Measurements from ENCODE around the gene ZBTB24.
A peak's percentile ranks its signal among the peaks of the same experiment; 100 is the strongest.
"Not testable (repeated sequence)": the region's sequence is repeated elsewhere in the genome, so short reads cannot be mapped to it uniquely, and the experiment has no call there.

The ZBTB24 gene

GRCh38 chr6:109467696-109468095 lies 15.3 kb downstream of the ZBTB24 start:
- DNase-seq, result no peak

DNA sequence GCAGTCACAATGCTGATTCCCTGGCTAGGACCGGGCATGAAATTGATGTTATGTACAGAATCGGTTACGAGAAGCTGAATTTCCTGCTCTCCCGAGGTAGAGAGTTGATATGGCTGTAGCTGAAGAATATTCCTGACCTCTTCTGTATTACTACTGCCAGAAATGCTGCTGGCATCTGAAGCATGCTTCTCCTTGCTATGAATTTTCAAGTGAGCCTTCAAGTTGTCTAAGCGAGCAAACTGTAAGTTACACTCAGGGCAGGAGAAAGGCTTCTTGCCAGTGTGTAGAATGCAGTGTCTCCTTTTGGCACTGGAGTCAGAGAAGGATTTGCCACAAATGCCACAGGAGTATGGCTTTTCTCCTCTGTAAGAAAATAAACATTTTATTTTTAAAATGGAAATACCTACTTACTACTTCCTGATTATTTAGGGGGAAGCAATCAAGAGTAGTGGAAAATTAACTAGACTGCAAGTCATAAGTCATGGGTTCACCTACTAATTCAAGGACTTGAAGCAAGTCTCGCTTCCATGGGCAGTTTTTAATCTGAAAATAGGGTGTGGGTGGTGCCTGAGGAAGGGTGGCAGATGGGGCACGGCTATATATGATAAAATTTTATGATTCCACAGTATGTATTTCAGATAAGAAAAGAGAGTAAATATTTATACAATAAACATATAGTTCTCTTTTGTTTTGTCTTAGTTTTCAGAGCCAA lies 16.7 kb downstream of the ZBTB24 start:
- DNase-seq, result no peak

- DNase-seq, result no peak
Measured at GRCh38 chr6:109465772-109466171, 17.2 kb downstream of the ZBTB24 start.

- DNase-seq, result no peak
Measured at GRCh38 chr6:109461733-109462526, 21.1 kb downstream of the ZBTB24 start.

DNA sequence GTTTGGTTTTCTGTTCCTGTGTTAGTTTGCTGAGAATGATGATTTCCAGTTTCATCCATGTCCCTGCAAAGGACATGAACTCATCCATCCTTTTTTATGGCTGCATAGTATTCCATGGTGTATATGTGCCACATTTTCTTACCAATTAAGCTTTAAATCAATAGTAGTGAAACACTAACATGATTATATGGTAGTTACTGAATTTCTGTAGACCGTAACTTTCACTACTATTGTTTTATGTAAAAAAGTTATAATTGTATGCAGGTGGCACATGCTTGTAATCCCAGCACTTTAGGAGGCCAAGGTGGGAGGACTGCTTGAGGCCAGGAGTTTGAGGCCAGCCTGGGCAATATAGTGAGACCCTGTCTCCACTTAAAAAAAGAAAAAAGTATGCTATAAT lies 21.8 kb downstream of the ZBTB24 start:
- not testable (repeated sequence) for DNase-seq

DNA sequence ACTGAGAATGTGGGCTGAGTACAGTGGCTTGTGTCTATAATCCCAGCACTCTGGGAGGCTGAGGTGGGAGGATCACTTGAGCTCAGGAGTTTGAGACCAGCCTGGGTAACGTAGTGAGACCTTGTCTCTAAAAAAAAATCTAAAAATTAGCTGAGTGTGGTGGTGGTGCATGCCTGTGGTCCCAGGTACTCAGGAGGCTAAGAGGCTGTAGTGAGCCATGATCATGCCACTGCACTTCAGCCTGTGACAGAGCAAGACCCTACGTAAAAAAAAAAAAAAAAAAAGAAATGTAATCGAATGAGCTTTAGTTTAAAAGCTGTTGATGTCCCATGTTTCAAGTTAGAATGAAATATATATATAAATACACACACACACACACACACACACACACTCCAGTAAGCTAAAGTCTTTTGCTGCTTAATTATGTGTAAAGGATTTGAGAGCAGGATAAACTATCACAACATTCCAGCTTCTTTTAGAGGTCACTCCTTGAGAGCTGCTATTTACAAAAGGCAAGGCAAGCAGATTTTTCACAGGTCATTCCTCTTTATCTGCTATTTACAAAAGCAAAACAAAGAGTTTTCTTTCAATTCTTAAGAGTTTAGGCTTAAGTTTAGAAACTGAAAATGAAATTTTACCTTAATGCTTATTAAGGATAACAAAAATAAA lies 22.7 kb downstream of the ZBTB24 start:
- no peak for DNase-seq

DNA sequence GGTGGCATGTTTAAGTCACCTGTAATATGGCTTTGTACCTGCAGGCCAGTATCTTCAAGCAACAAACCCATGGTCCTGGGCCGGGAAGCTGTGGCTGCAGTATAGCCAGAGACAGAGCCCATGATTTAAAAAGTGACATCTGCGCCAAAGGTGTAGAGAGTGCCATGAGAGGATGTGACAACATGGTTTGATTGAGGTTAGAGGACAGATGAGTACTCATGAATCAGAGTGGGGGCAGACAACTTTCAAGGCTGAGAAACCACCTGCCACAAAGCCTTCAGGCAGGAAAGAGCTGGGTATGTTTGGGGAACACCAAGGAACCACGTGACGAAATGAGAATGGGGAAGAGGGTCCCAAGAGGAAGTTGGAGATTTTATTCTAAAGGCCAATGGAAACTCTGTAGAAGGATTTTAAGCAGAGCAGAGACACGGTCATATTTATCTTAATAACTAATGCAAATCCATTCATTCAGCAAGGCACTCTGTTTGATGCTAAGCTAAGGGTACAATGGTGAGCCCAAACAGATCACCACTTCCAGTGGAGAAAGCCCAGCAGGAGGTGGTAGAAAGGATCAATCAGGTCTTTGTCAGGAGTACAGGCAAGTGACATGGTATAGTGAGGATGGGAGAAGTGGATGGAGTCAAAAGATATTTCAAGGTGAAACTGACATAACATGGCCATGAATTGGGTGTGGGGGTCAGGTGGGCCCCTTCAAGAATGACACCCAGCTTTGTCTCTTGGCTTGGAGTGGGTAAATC lies 24.1 kb downstream of the ZBTB24 start:
- no peak for DNase-seq

GRCh38 chr6:109457562-109457996 lies 25.4 kb downstream of the ZBTB24 start:
- DNase-seq, result no peak

- no peak for DNase-seq
Measured at GRCh38 chr6:109456710-109457561, 26.1 kb downstream of the ZBTB24 start.

DNA sequence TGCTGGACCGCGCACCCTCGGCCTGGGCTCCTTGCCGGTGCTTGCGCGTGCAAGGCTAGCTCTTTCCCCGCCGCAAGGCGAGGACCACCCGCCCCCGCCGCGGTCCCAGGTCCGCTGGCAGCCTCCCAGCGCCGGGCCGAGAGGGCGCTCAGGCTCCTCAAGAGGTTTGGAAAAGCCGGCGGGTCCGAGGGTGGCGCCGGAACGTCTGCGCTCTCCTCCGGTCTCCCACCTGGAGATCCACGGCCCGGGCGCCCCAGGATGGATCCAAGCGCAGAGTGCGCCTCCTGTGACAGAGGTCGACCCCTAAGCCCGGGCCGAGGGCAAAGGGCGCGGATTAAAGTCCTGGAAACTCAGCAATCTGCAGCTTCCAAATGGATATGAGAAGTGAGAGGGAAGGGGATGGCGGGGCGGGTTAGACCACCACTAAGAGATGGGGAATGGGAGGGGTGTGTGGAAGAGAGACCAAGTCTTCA lies 26.9 kb downstream of the ZBTB24 start:
- DNase-seq, result no peak

DNA sequence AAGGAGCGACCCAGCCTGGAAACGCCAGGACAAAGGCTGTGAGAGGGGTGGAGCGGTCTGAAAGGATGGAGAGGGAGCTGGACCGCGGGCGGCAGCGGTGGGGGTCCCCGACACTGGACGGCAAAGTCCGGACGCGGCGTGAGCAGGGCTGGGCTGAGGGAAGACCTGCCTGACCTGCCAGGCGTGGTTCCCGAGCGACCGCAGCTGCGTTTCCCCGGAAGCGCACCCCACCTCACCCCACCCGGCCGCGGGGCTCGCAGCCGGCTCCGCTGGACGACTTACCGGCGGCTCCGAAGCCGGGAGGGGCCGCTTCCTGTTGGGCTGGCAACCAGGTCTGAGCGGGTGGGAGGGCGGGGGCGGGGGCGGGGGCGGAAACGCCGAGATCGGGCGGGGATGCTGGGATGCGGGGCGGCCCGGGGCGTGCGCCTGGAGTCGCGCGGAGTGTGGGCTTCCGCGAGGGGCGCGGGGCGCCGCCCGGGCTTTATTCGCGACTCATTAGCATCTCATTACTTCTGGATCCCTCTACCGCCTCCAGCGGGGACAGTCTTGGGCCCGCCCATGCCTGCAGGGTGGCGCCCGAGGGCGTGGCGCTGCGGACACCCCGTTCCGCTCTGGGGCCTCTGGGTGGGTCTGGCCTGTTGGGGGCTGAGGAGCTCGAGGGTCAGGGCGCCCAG lies 27.4 kb downstream of the ZBTB24 start, which contains the start of gene MICAL1:
TSS of gene MICAL1 (minus strand) at position 336 of the 674 bp plus-strand sequence. CDS start 1,576 bp downstream, outside the sequence.
- peak; percentile 88 for DNase-seq

DNA sequence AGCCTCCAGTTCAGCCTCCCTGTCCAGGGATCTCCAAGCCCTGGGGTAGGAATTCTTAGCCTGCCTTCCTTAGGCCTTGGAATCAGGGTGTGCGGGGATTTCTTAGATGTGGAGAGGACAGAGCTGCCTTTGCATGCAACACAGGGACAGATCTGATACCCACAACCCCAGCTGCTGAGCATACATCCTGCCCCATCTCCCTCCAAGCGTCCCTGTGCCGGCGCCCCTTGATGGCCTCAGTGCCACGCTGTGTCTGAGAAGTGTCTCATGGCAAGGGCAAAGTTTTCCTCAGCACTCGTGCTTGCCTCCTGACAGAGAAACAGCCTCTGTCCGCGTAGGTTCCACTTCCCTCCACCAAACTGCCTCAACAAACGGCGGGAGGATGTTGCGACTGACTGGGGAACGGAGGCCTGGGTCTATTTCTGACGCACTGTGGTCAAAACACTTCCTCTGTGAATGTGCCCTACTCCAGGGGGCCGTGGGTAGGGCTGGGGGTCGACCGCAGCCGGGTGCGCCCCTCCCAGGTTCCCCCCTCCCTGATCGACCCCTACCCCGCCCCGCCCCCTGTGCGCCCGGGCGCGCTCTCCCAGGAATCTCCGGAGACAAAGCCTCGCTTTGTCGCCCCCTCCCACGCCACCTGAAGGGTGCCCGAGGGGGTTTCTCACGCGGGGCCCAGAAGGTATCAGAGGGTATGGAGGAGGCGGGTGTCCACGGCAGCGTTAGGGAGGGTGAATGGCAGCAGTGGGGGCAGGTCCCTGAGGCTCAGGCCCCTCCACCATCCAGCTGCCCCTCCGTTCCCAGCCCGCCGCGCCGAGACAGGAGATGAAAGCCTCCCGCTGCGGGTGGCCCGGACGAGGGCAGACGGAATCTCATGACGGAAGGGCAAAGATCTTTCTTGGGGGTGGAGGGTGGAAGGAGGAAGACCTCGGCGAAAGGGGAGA lies 28.3 kb downstream of the ZBTB24 start:
- no peak for DNase-seq

DNA sequence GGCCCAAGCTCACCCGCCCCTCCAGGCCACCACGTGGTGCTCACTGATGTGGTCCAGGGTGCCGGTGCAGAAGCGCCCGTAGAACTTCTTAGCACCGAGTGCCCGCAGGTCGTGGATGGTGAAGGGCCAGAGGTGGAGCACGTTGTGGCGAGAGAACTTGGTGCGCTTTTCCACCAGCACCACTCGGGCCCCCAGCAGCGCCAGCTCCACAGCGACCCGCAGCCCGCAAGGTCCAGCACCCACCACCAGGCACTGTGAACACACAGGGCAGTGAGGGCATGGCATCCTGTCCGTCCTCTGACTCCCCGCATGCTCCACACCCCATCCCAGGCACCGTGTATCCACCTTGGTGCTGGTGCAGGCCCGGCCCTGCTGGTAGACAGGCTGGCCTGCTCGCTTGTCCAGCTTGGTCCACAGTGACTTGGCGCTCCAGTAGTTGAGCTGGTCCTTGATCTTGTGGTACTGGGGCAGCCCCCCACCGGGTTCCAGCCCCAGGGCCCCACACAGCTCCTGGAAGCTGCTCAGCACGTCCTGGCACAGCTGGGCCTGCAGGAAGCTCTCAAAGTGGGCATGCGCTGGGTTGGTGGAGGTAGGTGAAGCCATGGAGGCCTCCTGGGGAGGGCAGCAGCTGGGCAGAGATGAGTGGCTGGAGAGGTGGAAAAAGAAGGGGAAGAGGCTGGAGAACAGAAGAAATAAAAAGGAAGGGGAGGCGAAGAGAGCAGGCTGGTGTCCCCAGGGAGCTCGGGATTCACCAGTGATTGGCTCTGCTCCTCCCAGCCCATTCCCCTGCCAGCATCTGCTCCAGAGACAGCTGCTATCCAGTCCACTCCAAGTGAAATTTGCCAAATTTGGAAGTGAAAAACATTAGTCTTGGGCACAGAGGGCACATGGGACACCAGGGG lies 29.2 kb downstream of the ZBTB24 start:
- no peak for DNase-seq

DNA sequence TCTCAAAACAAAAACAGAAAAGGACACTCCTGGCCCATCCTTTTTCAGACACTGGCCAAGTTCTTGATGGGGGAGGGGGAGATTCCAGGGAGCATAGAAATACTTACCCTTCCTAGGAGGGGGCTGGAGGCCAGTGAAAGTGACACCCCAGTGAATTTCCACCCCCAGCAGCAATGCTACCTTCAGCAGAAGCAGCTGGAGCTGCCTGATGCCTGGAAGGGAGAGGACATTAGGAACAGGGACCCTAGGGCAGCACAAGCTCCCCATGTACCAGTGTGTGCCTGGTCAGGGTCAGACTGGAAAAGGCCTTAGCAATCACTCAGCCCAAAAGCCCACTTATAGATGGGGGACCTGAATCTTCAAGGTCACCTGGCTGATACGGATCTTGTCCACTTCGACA lies 29.9 kb downstream of the ZBTB24 start:
- no peak for DNase-seq

GRCh38 chr6:109452181-109452580 lies 30.8 kb downstream of the ZBTB24 start:
- no peak for DNase-seq

GRCh38 chr6:109451376-109451775 lies 31.6 kb downstream of the ZBTB24 start:
- no peak for DNase-seq

GRCh38 chr6:109450801-109451200 lies 32.2 kb downstream of the ZBTB24 start:
- DNase-seq, result no peak

GRCh38 chr6:109449795-109450673 lies 33.0 kb downstream of the ZBTB24 start:
- no peak for DNase-seq

All from NCI-H1436 (cell line).